NT2/D1 (cell line): ENCODE results near the gene SRP54.

ENCODE experiments used
- SUZ12 ChIP-seq: IDR thresholded peaks from 2 replicates; pipeline ENCODE4 v1.6.1; 2011; ENCODE audit not compliant: insufficient read length, insufficient read depth; ENCODE audit errors: extremely low read depth
- ZNF274 ChIP-seq: IDR thresholded peaks from 2 replicates; pipeline ENCODE4 v1.6.1; 2011; ENCODE audit warnings: mild to moderate bottlenecking, low read depth, low read length

DNA sequence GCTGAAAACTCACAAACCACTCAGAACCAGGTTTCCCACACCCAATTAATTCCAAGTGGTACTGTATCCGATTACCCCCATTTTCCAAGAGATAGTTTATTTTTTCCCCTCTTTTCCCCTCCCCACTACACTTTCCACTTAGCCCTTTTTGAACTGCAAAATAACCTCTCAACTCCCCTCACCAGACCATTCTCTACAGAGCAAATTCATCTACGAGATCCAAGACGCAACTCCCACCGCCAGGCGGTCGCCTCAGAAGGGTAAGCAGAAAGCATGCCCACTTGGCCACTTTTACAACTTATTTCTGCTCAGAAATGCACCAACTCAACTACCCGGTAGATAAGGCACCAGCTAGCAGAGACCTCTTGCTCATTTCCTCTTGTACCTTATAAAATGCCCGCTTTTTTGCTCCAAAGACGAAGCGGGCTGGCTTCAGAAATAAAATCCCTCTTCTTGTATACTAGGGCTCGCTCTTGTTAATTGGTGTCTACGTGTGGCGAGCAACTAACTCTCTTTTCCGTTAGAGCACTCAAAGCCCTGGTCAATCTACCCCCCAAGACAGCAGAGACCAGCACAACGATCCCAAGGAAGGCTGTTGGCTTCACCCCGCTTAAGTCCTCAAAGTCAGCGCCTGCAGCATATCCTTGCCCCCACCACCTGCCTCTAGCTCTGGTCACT, 910 bp upstream of the SRP54 start:
- TF ChIP-seq ZNF274: no peak
- TF ChIP-seq SUZ12: no peak
